H1 (cell line): Measurements from ENCODE around the gene PHACTR1. TPM values are rescaled to one million over a fixed set of nuclear protein-coding genes. Genes with fewer than 3 reads are reported as not detected.

Experiments
- ATF2 ChIP-seq: IDR thresholded peaks from 2 replicates; pipeline ENCODE4 v1.6.1; 2012; ENCODE audit warnings: low read length, inconsistent platforms
- CREB1 ChIP-seq: IDR thresholded peaks from 2 replicates; pipeline ENCODE4 v1.6.1; 2012; ENCODE audit warnings: inconsistent platforms
- TAF7 ChIP-seq: optimal IDR thresholded peaks from 2 replicates; pipeline ENCODE3; 2011; ENCODE audit warnings: low read depth, mild to moderate bottlenecking, inconsistent platforms, low read length, moderate library complexity, borderline replicate concordance
- polyA plus RNA-seq, 7 experiments: library from polyadenylated mRNA; depleted of rRNA in 3 of 7; stranded (reverse) in 5 of 7; unstranded in 2 of 7; fragments of >200 nt in 5 of 7; fragments of 200-250 nt in 2 of 7; gene quantifications; 1 replicate in 5 of 7; 2 replicates in 1 of 7; 4 replicates in 1 of 7; pipeline versions ENCODE4 v1.2.1 to v1.2.3, GENCODE V29; 2011 to 2013; ENCODE audit warnings: missing spikeins in 2 of 7, mixed read lengths in 2 of 7
- total RNA-seq: library from RNA; stranded (reverse); fragmentation: NEBNext Ultra II Directional; extraction: Animal tissue kit (Norgen Biotek cat#: 25700); gene quantifications from 2 replicates; pipeline ENCODE4 v1.2.1, GENCODE V29; 2021

The PHACTR1 gene
- total and polyA plus RNA-seq, 2 of the 8 experiments (the other 6 are each of a cell fraction or from before 2014, with no cell fraction given) = 3.9 to 17.1 TPM

DNA sequence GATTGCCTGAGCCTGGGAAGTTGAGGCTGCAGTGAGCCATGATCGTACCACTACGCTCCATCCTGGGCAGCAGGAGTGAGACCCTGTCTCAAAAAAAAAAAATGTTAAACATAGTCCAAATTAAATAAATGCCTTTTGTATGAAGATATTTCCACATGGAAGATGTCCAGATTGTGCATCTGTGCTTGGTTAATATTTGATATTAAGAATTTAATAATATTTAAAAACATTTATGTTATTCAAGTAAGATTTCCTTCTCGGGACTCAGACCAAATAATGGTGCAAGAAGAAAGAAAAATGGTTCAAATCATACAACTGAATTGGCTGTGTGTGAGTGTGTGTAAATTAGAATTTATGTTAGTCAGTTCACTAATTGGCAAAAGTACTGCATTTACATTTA, 409.3 kb downstream of the PHACTR1 start (continued):
- TF ChIP-seq TAF7 (no peak), CREB1 (no peak), ATF2 (no peak)
